A549 (cell line): ENCODE data around the gene RMND5B. TPM values are rescaled to one million over a fixed set of nuclear protein-coding genes. Genes with fewer than 3 reads are reported as not detected.

Source experiments
- ATAC-seq, 2 experiments: fragments of 200-7000 bp in 1 of 2; fragments of >200 bp in 1 of 2; cut with Nextera tagmentation in 1 of 2; cut with Tn5 transposase in 1 of 2; 3 replicates each; pipeline versions ENCODE4 v1.8.0 to v1.9.1; 2018 to 2020; ENCODE audit warnings: mild to moderate bottlenecking in 1 of 2, moderate library complexity in 1 of 2
- CTCF ChIA-PET: fragments of 300-600 bp; sonication (Branson Sonifier 250); formaldehyde crosslinking; extraction: SDS; loops from one replicate; lab custom pipeline; 2021; ENCODE audit warnings: antibody characterized with exemption, inconsistent platforms; lab: Yijun Ruan, JAX
- POLR2A ChIA-PET: fragments of 350-600 bp; formaldehyde crosslinking; extraction: SDS; loops from one replicate; lab custom pipeline; 2021; ENCODE audit warnings: antibody characterized with exemption, inconsistent platforms; lab: Yijun Ruan, JAX
- DNase-seq, 2 experiments: peaks; one replicate each; pipeline versions ENCODE4 v3.0.0 to v3.0.0-alpha.2; 2011 to 2016; ENCODE audit warnings: low read depth in 1 of 2, low spot score in 1 of 2
- FAIRE-seq: peaks from 2 replicates; lab custom pipeline; 2011; peaks lifted over from hg19 to GRCh38; lab: Jason Lieb, UNC
- H3K27ac ChIP-seq, 2 experiments: fragments of >200 bp; sonication (Bioruptor Twin); formaldehyde crosslinking; 3 replicates each; pipeline ENCODE4 v1.5.1; 2016 to 2017
- H3K4me1 ChIP-seq: fragments of >200 bp; sonication (Bioruptor Twin); formaldehyde crosslinking; 3 replicates; pipeline ENCODE4 v1.6.1; 2016
- H3K4me2 ChIP-seq: fragments of >200 bp; sonication (Bioruptor Twin); formaldehyde crosslinking; 3 replicates; pipeline ENCODE4 v1.6.1; 2016
- H3K4me3 ChIP-seq: fragments of >200 bp; sonication (Bioruptor Twin); formaldehyde crosslinking; 3 replicates; pipeline ENCODE4 v1.5.1; 2016
- H3K9me3 ChIP-seq: fragments of >200 bp; sonication (Bioruptor Twin); formaldehyde crosslinking; 3 replicates; pipeline ENCODE4 v1.6.1; 2016
- BCL3 ChIP-seq: fragments of >200 bp; sonication (Bioruptor Twin); formaldehyde crosslinking; IDR thresholded peaks from 3 replicates; pipeline ENCODE4 v1.6.1; 2016
- BHLHE40 ChIP-seq: IDR thresholded peaks from 2 replicates; pipeline ENCODE4 v1.6.1; 2012; ENCODE audit warnings: low read depth, low read length, inconsistent platforms
- CBX2 ChIP-seq: fragments of 200-600 bp; sonication (generic); IDR thresholded peaks from 2 replicates; pipeline ENCODE4 v1.6.1; 2016; ENCODE audit warnings: low read depth, mild to moderate bottlenecking, borderline replicate concordance
- EP300 ChIP-seq, 2 experiments: fragments of >200 bp; sonication (Bioruptor Twin); formaldehyde crosslinking; IDR thresholded peaks; 2 replicates in 1 of 2; 3 replicates in 1 of 2; pipeline ENCODE4 v1.6.1; 2016 to 2017
- HDAC2 ChIP-seq: fragments of 200-600 bp; sonication (generic); IDR thresholded peaks from 2 replicates; pipeline ENCODE4 v1.6.1; 2016
- HES2 ChIP-seq: fragments of >200 bp; sonication (Bioruptor Twin); formaldehyde crosslinking; IDR thresholded peaks from 2 replicates; pipeline ENCODE4 v1.6.1; 2016
- HOXB5 ChIP-seq: fragments of 250-450 bp; sonication (Bioruptor Pico); IDR thresholded peaks from 2 replicates; pipeline ENCODE4 v1.5.0; 2020; ENCODE audit warnings: mild to moderate bottlenecking, moderate library complexity
- KDM1A ChIP-seq: fragments of 200-600 bp; sonication (generic); IDR thresholded peaks from 2 replicates; pipeline ENCODE4 v1.6.1; 2016; ENCODE audit warnings: low read depth, mild to moderate bottlenecking
- MAFK ChIP-seq: fragments of 450-650 bp; IDR thresholded peaks from 2 replicates; pipeline ENCODE4 v1.6.1; 2014; ENCODE audit not compliant: partially characterized antibody
- MYC ChIP-seq: IDR thresholded peaks from 2 replicates; pipeline ENCODE4 v1.6.1; 2012; ENCODE audit warnings: mild to moderate bottlenecking, inconsistent platforms, low read length, improper control_type of control experiment, borderline replicate concordance
- NPAS2 ChIP-seq: fragments of 250-450 bp; sonication (Bioruptor Pico); IDR thresholded peaks from 2 replicates; pipeline ENCODE4 v1.8.0; 2022; ENCODE audit warnings: mild to moderate bottlenecking, moderate library complexity, borderline replicate concordance
- POLR2AphosphoS2 ChIP-seq: conservative IDR thresholded peaks from 2 replicates; pipeline ENCODE4 v1.6.1; 2012; ENCODE audit warnings: low read length, improper control_type of control experiment, inconsistent platforms
- RAD21 ChIP-seq, 2 experiments: fragments of >200 bp in 1 of 2; sonication (Bioruptor Twin) in 1 of 2; formaldehyde crosslinking in 1 of 2; IDR thresholded peaks in 1 of 2; conservative IDR thresholded peaks in 1 of 2; 2 replicates in 1 of 2; 3 replicates in 1 of 2; pipeline ENCODE4 v1.6.1; 2012 to 2018; ENCODE audit warnings: inconsistent platforms in 1 of 2
- ZC3H11A ChIP-seq: fragments of 450-650 bp; IDR thresholded peaks from 2 replicates; pipeline ENCODE4 v1.6.1; 2014; ENCODE audit warnings: antibody characterized with exemption, mild to moderate bottlenecking
- ZSCAN20 ChIP-seq: fragments of 250-450 bp; sonication (Bioruptor Pico); IDR thresholded peaks from 2 replicates; pipeline ENCODE4 v1.8.0; 2022; ENCODE audit warnings: mild to moderate bottlenecking, moderate library complexity
- WGBS: methylation state at CpG from one replicate; pipeline ENCODE4 v1.1.6; 2017; ENCODE audit errors: missing lambda C conversion rate; 5-methylcytosine and 5-hydroxymethylcytosine counted together
- polyA plus RNA-seq, 4 experiments: library from polyadenylated mRNA; depleted of rRNA in 3 of 4; stranded (reverse); fragments of >200 nt; fragmentation: RNase III in 1 of 4; extraction: RNeasy Plus Mini Kit Qiagen cat#74134 plus additional on column Dnase treatment in 1 of 4; gene quantifications; 2 replicates in 3 of 4; 3 replicates in 1 of 4; pipeline ENCODE4 v1.2.3, GENCODE V29; 2011 to 2017
- TF ChIP-seq, protein P1 (sequence below): IDR thresholded peaks from 2 replicates; pipeline ENCODE4 v1.6.1; 2012
- TF ChIP-seq, protein P2 (sequence below): IDR thresholded peaks from 2 replicates; pipeline ENCODE4 v1.6.1; 2012

The RMND5B gene
- polyA plus RNA-seq, 2 of the 4 experiments (the other 2 are of a cell fraction) = 20.2 to 30.3 TPM

DNA sequence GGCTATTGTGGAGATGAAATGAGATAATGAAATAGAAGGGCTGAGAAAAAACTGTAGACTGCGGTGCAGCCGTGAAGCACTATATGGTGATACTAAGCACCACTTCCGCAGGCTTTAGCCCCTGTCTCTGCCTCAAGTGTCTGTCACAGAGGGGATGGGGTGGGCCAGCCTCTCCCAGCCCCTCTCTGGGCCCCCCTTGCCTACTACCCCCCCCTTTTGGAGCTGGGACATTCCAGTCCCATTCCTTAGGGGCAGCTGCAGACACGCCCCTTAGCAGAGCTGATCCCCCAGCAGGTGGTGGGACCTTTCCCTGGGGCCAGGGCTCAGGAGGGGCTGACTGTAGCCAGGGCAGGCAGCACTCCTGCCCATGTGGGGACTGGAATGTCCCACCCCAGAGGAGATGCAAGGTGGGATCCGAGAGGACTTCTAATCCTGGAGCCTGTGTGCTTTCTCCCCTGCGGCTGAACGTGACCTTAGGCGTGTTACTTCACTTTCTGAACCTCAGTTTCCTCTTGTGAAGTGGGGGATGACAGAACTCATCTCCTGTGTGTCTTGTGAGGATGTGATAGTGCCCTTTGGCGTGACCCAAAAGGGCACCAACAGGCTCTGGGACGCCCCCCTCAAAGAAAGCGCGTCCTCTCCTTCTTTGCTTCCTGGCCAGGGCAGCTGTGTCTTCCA lies 15.5 kb upstream of the RMND5B start:
- ChIA-PET CTCF (interaction anchor here (1.1 to 1.5 kb wide), 5 partner anchors 9 to 40 kb away, joined by 3 to 8 read pairs (median 4); no protein-coding TSS in a partner anchor), POLR2A (no interaction called here)
- peaks cover 7% of the 10 kb centered on the region; the same call in 2 of the 3 replicates for H3K4me1 ChIP-seq
- no peak for DNase-seq
- H3K9me3 ChIP-seq = no peaks in the 10 kb centered on the region
- 79% methylated on average over 11 of the region's 12 CpGs for WGBS
- H3K4me2 ChIP-seq = no peak overlapping the region
- FAIRE-seq = no peak
- no peak overlapping the region for H3K4me3 ChIP-seq
- no peak for TF ChIP-seq HOXB5 (CRISPR knock-in tag)
- no peak for TF ChIP-seq ZC3H11A
- no peak for TF ChIP-seq MAFK
- no peak for TF ChIP-seq EP300 (IDR thresholded peaks at IDR 0.05)
- TF ChIP-seq BCL3 = no peak
- no peak for TF ChIP-seq ZSCAN20 (CRISPR knock-in tag)
- TF ChIP-seq NPAS2 (CRISPR knock-in tag) = no peak
- no peak for TF ChIP-seq RAD21 (conservative IDR thresholded peaks at IDR 0.05 in 1 of 2, IDR thresholded peaks at IDR 0.05 in 1 of 2)
- ATAC-seq = no peak
- no peak overlapping the region for H3K27ac ChIP-seq

GRCh38 chr5:178115814-178116142 lies 15.0 kb upstream of the RMND5B start:
- no peak for ATAC-seq
- ChIA-PET CTCF (interaction anchor here (0.6 to 1.5 kb wide), 6 partner anchors 9 to 41 kb away, joined by 3 to 8 read pairs (median 4); no protein-coding TSS in a partner anchor), POLR2A (interaction anchor here (1.2 kb wide), 1 partner anchor 38 kb away, joined by 3 read pairs; the partner anchor contains the start of gene NHP2)
- no peak overlapping the region for H3K4me2 ChIP-seq
- WGBS = 63% methylated on average over 7 of the region's 7 CpGs
- TF ChIP-seq CBX2 (no peak), MYC (no peak), KDM1A (no peak), BHLHE40 (no peak), BCL3 (no peak), HDAC2 (no peak), POLR2AphosphoS2 (no peak), HOXB5 (CRISPR knock-in tag) (no peak), HES2 (no peak)
- TF ChIP-seq, protein P1, sequence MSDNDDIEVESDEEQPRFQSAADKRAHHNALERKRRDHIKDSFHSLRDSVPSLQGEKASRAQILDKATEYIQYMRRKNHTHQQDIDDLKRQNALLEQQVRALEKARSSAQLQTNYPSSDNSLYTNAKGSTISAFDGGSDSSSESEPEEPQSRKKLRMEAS = no peak
- TF ChIP-seq, protein P2, sequence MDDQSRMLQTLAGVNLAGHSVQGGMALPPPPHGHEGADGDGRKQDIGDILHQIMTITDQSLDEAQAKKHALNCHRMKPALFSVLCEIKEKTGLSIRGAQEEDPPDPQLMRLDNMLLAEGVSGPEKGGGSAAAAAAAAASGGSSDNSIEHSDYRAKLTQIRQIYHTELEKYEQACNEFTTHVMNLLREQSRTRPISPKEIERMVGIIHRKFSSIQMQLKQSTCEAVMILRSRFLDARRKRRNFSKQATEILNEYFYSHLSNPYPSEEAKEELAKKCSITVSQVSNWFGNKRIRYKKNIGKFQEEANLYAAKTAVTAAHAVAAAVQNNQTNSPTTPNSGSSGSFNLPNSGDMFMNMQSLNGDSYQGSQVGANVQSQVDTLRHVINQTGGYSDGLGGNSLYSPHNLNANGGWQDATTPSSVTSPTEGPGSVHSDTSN = no peak
- H3K27ac ChIP-seq = no peak overlapping the region
- FAIRE-seq = no peak
- DNase-seq = no peak
- no peaks in the 10 kb centered on the region for H3K9me3 ChIP-seq
- H3K4me1 ChIP-seq = peaks cover 7% of the 10 kb centered on the region; the same call in 2 of the 3 replicates
- H3K4me3 ChIP-seq = no peak overlapping the region
